GM18861 (cell line): ENCODE measurements around the gene AGBL4.
"Not testable (repeated sequence)": the region's sequence is repeated elsewhere in the genome, so short reads cannot be mapped to it uniquely, and the experiment has no call there.

ENCODE experiments used
- ATAC-seq: cut with Tn5 transposase; IDR thresholded peaks from one replicate; pipeline ENCODE4 v1.9.1; 2021; ENCODE audit not compliant: unreplicated experiment

Gene AGBL4

DNA sequence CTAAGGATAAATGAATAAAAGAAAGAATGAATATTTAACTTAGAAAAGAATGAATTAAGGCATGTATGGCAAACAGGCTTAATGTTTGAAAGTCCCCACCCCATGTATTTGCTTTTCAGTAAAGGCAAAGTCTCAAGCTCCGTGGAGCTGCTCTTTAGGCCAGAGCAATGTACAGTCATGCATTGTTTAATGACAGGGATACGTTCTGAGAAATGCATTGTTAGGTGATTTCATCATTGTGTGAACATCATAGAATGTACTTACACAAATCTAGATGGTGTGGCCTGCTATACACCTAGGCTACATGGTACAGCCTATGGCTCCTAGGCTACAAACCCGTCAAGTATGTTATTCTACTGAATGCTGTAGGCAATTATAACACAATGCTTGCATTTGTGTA is 1500.2 kb downstream of the AGBL4 start:
- ATAC-seq: no peak

DNA sequence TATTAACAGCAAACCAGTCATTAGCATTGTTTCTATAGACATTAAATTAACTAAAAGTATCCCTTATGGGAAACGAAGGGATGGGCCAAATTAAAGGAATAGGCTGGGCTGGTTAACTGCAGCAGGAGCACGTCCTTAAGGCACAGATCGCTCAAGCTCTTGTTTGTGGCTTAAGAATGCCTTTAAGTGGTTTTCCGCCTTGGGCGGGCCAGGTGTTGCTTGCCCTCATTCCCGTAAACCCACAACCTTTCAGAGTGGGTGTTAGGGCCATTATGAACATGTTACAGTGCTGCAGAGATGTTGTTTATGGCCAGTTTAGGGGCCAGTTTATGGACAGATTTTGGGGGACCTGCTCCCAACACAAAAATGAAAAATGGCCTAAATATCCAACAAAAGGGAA is 1503.9 kb downstream of the AGBL4 start:
- ATAC-seq: not testable (repeated sequence)

DNA sequence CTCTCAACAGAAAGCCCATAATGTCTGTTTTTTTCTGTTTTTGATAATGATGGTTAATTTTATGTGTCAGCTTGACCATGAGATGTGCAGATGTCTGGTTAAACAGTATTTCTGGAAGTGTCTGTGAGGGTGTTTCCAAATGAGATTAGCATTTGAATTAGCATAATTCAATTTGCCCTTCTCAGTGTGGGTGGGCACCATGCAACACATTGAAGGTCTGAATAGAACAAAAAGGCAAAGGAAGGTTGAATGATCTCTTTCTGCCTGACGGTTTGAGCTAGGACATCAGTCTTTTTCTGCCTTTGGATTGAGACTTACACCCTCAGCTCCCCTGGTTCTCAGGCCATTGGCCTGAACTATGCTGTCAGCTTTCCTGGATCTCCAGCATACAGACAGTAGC is 1516.9 kb downstream of the AGBL4 start:
- no peak for ATAC-seq

DNA sequence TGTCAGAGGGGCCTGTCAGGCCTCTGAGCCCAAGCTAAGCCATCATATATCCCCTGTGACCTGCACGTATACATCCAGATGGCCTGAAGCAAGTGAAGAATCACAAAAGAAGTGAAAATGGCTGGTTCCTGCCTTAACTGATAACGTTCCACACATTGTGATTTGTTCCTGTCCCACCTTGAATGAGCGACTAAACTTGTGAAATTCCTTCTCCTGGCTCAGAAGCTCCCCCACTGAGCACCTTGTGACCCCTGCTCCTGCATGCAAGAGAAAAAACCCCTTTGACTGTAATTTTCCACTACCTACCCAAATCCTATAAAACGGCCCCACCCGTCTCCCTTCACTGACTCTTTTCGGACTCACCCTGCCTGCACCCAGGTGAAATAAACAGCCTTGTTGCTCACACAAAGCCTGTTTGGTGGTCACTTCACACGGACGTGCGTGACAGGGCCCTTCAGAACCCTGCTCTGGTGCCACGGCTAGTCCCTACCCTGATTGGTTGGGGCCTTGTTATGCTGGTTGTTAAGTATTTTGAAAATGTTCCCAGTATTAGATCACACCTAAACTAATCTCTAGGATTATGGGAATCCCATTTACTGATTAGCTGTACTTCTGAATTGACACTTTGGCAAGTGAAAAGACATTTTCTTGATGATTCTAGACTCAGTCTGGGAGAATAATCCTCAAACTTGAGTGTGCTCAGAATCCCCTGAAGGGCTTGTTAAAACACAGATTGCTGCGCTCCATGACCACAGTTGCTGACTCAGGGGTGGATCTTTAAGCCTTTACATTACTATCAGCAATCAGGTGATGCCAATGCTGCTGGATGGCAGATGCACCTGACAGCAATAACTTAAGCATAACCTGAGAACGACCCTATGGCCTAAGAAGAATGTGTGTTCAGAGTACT is 1523.0 kb downstream of the AGBL4 start:
- no peak for ATAC-seq

DNA sequence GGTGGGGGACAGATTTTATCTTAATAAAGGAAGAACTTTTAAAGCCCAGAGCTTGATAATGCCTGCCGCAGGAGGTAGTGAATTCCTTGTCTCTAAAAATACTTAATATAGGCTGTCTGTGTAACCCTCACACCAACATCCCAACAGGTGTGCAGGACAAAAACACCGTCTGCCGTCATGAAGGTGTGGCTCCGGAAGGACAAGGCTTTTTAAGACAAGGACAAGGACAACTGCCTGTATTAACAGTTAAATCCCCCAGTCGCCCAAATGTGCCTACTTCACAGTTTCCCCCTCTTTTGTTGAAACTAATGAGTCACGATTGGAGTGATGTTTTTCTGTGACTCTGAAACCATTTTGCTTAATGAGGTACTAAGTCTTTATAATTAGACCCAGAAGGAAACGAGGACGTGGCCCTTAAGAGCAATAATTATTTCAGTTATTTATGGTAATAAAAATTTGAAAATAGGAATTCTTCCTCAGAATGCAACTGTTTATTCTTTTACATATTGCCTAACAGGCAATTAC is 1524.5 kb downstream of the AGBL4 start:
- ATAC-seq: no peak

DNA sequence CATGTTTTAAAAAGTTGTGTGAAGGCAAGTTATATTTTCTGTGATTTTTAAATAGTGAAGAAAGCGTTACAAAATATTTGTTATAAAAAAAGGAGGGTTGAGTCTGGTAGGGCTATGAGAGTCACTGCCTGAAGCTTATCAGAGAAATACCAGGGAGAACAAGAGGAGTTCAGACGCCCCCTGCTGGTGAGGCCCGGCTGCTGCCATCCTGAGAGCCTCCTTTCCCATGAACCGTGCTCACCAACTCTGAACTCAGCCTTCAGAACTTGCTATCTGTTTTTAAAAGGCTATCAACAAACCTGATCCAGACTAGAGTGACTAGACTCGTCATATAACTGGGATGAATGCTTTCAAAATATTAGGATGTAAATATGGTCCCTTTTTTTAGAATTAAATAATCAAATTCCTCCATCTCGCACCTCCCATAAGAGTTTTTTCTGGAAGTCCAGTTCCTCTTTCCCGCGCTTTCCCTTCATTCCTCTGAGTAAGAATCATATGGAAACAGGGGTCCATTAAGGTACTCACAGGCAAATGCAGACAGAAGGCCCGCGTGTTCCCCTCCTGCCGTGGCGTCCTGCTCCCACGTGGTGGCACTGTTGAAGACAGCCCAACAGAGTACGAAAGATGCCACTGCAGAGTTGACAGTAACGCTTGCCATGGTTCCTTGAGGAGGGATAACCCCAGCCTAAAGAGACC is 1525.5 kb downstream of the AGBL4 start:
- ATAC-seq: peak; percentile 78

DNA sequence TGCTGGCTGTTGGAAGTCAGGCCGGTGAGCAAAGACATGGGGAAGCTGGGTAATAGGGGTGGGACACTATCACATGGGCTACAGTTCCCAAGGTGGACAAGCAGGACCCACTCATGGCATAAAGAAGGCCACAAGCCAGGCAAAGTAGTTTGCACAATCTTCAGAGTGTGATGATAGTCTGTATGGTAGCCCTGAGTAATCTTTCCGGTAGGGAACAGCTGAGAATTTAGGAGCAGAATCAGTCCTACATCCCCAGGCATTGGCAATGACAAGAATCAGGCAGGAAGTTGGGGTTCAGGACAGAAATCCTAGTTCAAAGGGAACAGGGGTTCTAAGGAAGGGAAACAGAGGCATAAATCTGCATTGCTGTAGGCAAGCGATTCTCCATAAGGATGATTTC is 1527.8 kb downstream of the AGBL4 start:
- no peak for ATAC-seq

DNA sequence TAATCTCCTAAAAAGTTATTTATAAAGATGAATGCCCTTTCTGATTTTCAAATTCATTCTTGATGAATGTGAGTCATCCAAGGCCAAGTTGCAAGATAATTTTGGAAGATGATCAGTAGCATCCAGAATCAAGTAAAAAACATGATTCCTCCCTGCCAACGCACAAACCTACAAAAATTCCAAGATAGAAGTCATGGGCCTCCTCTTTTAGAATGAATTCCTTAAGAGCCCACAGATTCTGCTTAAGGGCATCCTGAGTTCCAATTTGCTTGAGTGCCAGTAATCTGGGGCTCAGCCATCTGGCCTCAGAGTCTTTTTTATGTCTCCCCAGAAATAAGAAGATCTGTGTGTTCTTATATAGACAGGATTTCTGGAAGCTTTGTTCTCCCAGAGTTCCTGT is 1528.6 kb downstream of the AGBL4 start:
- ATAC-seq: no peak

DNA sequence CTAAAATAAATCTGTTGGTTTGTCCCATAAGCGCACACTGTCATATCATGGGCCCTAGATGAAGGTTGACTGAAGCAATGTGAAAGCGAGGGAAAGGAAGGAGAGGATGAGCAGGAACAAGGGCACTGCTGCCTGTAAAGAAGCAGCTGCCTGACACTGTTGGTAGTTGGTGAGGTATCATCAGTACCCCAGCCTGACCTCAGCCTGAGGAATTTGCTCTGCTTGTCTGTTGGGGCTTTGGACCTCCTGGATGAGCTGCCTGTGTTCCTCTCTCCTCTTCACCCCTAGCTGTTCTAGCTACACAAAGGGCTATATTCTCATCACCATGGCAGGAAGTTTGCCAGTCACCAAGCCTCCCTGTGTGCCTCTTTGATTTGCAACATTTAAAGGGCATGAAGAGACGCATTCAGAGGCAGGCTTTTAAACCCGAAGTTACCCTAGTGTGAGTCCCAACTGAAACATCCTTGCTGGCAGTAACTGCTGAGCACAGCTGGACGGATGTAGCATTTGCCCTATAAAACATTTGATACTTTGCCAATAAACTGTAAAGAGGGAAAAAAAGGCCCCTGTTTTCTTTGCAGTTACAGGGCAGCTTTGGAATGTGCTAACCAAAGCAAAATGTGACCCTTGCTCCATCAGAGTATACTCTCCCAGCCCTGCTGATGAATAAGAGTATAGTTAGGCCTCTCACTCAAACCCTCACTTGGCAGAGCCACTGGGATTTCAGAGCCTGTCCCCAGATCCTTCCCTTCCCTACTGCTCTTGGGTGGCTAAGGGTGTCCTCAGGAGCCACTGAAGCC is 1529.6 kb downstream of the AGBL4 start:
- ATAC-seq: no peak

DNA sequence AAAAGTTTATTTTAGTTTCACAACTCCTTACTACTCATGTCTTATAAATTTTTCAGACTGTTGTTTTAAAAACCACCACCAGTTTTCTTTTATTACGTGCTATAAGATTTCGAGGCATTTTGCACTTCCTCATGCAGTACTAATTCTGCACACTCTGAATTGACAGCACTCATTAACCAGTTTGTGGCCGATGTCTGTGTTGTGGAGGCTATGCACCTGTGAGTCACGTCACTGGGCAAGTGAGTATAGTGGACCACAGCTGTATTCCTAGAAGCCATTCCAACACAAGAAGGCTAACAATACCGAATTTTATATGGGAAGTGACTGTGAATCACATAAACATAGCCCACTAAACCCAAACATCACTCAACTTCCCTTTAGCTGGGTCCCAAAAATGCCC is 1530.7 kb downstream of the AGBL4 start:
- ATAC-seq: no peak

DNA sequence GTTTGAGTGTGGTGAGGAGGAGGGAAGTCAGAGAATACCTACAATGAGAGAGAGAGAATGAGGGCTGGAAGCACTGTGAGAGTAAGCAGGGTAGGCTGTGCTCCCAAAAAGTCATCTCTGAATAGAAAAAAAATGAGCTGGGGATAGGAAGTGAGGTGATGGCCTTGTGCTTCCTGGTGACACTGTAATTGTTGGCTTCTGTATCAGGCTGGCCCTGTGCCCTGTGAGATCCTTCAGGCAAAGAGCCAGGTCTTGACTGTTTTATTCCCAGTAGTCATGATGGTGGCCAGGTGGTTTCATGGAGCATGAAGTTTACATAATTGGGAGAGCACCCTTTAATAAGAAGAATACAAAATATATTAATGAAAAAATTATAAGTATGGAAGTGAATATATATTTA is 1531.4 kb downstream of the AGBL4 start:
- no peak for ATAC-seq

DNA sequence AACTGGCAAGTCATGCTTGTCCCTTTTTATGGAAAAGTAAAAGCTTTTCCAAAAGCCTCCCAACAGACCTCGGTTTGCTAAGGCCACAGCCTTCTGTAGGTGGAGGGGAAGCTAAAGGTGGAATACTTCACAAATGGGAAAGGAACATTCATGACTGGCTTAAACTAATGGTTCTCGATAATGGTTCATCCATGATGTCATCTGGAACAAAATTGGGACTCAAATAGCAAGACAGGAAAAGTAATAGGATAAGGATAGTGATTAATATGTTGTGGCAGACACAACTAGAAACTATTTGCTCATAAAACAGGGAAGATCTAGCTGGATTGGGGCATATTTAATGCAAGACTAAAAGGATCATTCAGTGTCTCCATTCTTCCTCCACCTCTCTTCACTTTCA is 1535.0 kb downstream of the AGBL4 start:
- ATAC-seq: no peak
